ENCODE results near the gene GAS7.

Gene GAS7

GRCh38 chr17:9899280-9900043 is 298.9 kb downstream of the GAS7 start:
- H3K4me3 ChIP-seq (ENCODE audit: low read depth, low read length): no peak overlapping the region
- TF ChIP-seq, protein P1, sequence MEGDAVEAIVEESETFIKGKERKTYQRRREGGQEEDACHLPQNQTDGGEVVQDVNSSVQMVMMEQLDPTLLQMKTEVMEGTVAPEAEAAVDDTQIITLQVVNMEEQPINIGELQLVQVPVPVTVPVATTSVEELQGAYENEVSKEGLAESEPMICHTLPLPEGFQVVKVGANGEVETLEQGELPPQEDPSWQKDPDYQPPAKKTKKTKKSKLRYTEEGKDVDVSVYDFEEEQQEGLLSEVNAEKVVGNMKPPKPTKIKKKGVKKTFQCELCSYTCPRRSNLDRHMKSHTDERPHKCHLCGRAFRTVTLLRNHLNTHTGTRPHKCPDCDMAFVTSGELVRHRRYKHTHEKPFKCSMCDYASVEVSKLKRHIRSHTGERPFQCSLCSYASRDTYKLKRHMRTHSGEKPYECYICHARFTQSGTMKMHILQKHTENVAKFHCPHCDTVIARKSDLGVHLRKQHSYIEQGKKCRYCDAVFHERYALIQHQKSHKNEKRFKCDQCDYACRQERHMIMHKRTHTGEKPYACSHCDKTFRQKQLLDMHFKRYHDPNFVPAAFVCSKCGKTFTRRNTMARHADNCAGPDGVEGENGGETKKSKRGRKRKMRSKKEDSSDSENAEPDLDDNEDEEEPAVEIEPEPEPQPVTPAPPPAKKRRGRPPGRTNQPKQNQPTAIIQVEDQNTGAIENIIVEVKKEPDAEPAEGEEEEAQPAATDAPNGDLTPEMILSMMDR (IDR thresholded peaks at IDR 0.05; ENCODE audit: low read depth, low read length, missing control alignments): no peak
- DNase-seq (ENCODE audit: low read depth): no peak

- TF ChIP-seq, protein P1 (IDR thresholded peaks at IDR 0.05; ENCODE audit: low read depth, low read length, missing control alignments): no peak
- no peak overlapping the region for H3K4me3 ChIP-seq (ENCODE audit: low read depth, low read length)
- DNase-seq (ENCODE audit: low read depth): no peak
Observed at GRCh38 chr17:9898812-9899211, 299.6 kb downstream of the GAS7 start.

- TF ChIP-seq, protein P1 (IDR thresholded peaks at IDR 0.05; ENCODE audit: low read depth, low read length, missing control alignments): no peak
- H3K4me3 ChIP-seq (ENCODE audit: low read depth, low read length): no peak overlapping the region
- no peak for DNase-seq (ENCODE audit: low read depth)
Observed at GRCh38 chr17:9897372-9897968, 300.9 kb downstream of the GAS7 start.

DNA sequence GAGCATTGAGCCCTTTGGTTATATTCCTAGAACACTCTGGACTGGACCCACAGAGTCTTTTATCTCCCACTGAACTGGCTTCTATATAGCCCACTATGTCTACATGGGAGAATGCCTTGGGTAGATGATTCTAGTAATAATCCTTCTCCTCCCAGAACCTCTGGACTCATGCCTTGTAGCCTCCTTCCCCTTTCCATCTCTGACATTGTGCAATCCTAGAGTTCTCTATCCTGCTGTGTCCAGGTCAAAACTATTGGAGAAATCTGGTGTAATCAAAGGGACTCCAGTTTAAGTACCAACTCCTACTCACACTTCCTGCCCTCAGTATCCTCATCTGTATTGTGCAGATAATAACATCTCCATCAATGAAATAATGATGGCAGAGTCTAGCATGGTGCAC is 302.5 kb downstream of the GAS7 start:
- TF ChIP-seq, protein P1 (IDR thresholded peaks at IDR 0.05; ENCODE audit: low read depth, low read length, missing control alignments): no peak
- no peak overlapping the region for H3K4me3 ChIP-seq (ENCODE audit: low read depth, low read length)
- DNase-seq (ENCODE audit: low read depth): no peak

- DNase-seq (ENCODE audit: low read depth): no peak
- H3K4me3 ChIP-seq (ENCODE audit: low read depth, low read length): no peak overlapping the region
- TF ChIP-seq, protein P1 (IDR thresholded peaks at IDR 0.05; ENCODE audit: low read depth, low read length, missing control alignments): no peak
Observed at GRCh38 chr17:9894231-9894630, 304.2 kb downstream of the GAS7 start.

DNA sequence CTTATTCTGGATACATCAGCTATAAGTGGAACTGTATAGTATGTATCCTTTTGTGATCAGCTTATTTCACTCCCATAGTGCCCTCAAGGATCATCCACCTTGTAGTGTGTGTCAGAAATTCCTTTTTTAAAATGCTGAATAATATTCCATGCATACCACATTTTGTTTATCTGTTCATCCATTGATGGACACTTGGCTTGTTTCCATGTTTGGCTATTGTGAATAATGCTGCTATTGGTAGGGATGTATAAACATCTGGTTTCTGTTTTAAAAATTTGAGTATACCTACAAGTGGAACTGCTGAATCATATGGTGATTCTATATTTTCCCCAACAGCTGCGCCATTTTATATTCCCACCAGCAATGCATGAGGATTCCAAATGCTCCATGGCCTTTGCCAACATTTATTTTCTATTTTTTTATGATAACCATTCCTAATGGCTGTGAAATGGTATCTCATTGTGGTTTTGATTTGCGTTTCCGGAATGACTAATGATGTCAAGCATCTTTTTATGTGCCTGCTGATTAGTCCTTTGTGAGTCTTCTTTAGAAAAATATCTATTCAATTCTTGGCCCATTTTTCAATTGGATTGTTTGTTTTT is 304.9 kb downstream of the GAS7 start:
- TF ChIP-seq, protein P1 (IDR thresholded peaks at IDR 0.05; ENCODE audit: low read depth, low read length, missing control alignments): no peak
- no peak overlapping the region for H3K4me3 ChIP-seq (ENCODE audit: low read depth, low read length)
- no peak for DNase-seq (ENCODE audit: low read depth)

All from GM12864 (cell line).